OCI-LY1 (cell line): Measurements from ENCODE around the gene CUX1.

ENCODE experiments used
- CTCF ChIP-seq: fragments of 200-600 bp; sonication (generic), shearing (Covaris generic); IDR thresholded peaks from 2 replicates; pipeline ENCODE4 v1.5.1; 2017; ENCODE audit warnings: mild to moderate bottlenecking, antibody characterized with exemption, low read length, moderate library complexity, mixed read lengths
- EZH2 ChIP-seq: fragments of 200-600 bp; sonication (generic), shearing (Covaris generic); IDR thresholded peaks from 2 replicates; pipeline ENCODE4 v1.8.0; 2017; ENCODE audit warnings: borderline replicate concordance, mixed run types, mild to moderate bottlenecking, antibody characterized with exemption, low read length, moderate library complexity, mixed read lengths

DNA sequence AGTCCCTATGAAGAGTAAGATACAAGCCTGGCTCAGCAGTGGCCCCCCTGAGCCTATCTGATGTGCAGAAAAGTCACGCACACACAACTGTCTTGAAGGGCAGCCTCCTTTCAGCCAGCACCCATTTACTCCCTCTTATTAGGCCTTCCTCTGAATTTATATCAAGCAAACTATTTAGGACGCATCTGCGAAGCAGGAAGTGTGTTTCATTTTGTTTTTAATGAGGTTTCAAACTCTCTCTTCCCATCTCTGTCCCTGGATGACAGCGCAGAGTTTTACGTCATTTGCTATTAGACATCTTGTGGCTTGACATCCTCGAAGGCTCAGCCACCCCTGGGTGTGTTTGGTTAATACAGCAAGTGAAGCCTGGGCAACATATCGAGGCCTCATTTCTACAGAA, 79.5 kb downstream of the CUX1 start:
- no peak for TF ChIP-seq CTCF
- TF ChIP-seq EZH2: no peak
